HepG2 (cell line): ENCODE data around the gene NAIF1. TPM values are rescaled to one million over a fixed set of nuclear protein-coding genes. Genes with fewer than 3 reads are reported as not detected.

Experiments used
- ARID2 ChIP-seq: sonication (generic); formaldehyde crosslinking; IDR thresholded peaks from 2 replicates; pipeline ENCODE4 v1.8.1; 2022; ENCODE audit warnings: mild to moderate bottlenecking, missing genetic modification reagents, borderline replicate concordance
- BCL6 ChIP-seq: IDR thresholded peaks from 2 replicates; pipeline ENCODE4 v1.6.1; 2016; ENCODE audit warnings: missing genetic modification reagents, missing compliant biosample characterization
- BRD4 ChIP-seq: sonication (generic); formaldehyde crosslinking; IDR thresholded peaks from 2 replicates; pipeline ENCODE4 v1.4.0; 2020; ENCODE audit warnings: missing genetic modification reagents
- E2F2 ChIP-seq: sonication (generic); formaldehyde crosslinking; IDR thresholded peaks from 2 replicates; pipeline ENCODE4 v1.4.0; 2020; ENCODE audit warnings: missing genetic modification reagents, borderline replicate concordance
- FOXO4 ChIP-seq: sonication (generic); formaldehyde crosslinking; conservative IDR thresholded peaks from 2 replicates; pipeline ENCODE4 v1.8.1; 2023; ENCODE audit warnings: missing genetic modification reagents
- HMG20B ChIP-seq: conservative IDR thresholded peaks from 2 replicates; pipeline ENCODE4 v1.6.1; 2016; ENCODE audit warnings: missing genetic modification reagents, missing compliant biosample characterization
- HOXA3 ChIP-seq: sonication (generic); formaldehyde crosslinking; IDR thresholded peaks from 2 replicates; pipeline ENCODE4 v1.5.0; 2020; ENCODE audit warnings: missing genetic modification reagents
- HOXD1 ChIP-seq: sonication (generic); formaldehyde crosslinking; IDR thresholded peaks from 2 replicates; pipeline ENCODE4 v1.5.0; 2020; ENCODE audit warnings: missing genetic modification reagents
- KDM1A ChIP-seq: IDR thresholded peaks from 2 replicates; pipeline ENCODE4 v1.6.1; 2016; ENCODE audit warnings: missing compliant biosample characterization
- KLF13 ChIP-seq: sonication (generic); formaldehyde crosslinking; IDR thresholded peaks from 2 replicates; pipeline ENCODE4 v1.4.0; 2020; ENCODE audit warnings: mild to moderate bottlenecking, missing genetic modification reagents
- NFYB ChIP-seq: sonication (generic); formaldehyde crosslinking; IDR thresholded peaks from 2 replicates; pipeline ENCODE4 v1.4.0; 2020; ENCODE audit warnings: missing genetic modification reagents
- NR2C2 ChIP-seq: sonication (generic); formaldehyde crosslinking; IDR thresholded peaks from 2 replicates; pipeline ENCODE4 v1.4.0; 2020; ENCODE audit warnings: missing genetic modification reagents, mild to moderate bottlenecking, moderate library complexity, borderline replicate concordance
- PTBP1 ChIP-seq: fragments of 200-400 bp; formaldehyde crosslinking; IDR thresholded peaks from 2 replicates; pipeline ENCODE4 v1.6.1; 2018; ENCODE audit warnings: low read length, low read depth; ENCODE audit not compliant: poor library complexity, severe bottlenecking
- RARA ChIP-seq: IDR thresholded peaks from 2 replicates; pipeline ENCODE4 v1.6.1; 2016; ENCODE audit warnings: missing genetic modification reagents, missing compliant biosample characterization
- RBM22 ChIP-seq: fragments of 200-400 bp; formaldehyde crosslinking; optimal IDR thresholded peaks from 2 replicates; pipeline ENCODE3; 2017; ENCODE audit warnings: mild to moderate bottlenecking, low read length, moderate library complexity
- REPIN1 ChIP-seq: sonication (generic); formaldehyde crosslinking; IDR thresholded peaks from 2 replicates; pipeline ENCODE4 v1.8.0; 2022; ENCODE audit warnings: missing genetic modification reagents, low read depth, mild to moderate bottlenecking, borderline replicate concordance
- RFX1 ChIP-seq: fragments of 450-650 bp; IDR thresholded peaks from 2 replicates; pipeline ENCODE4 v1.6.1; 2017
- SOX13 ChIP-seq, 3 experiments: fragments of 450-650 bp in 1 of 3; sonication (generic) in 1 of 3; formaldehyde crosslinking in 1 of 3; IDR thresholded peaks in 2 of 3; conservative IDR thresholded peaks in 1 of 3; 2 replicates each; pipeline versions ENCODE4 v1.5.0 to v1.6.1; 2016 to 2020; ENCODE audit warnings: antibody characterized with exemption in 1 of 3, mild to moderate bottlenecking in 1 of 3, missing compliant biosample characterization in 1 of 3, missing genetic modification reagents in 1 of 3, moderate library complexity in 1 of 3
- SOX6 ChIP-seq, 2 experiments: fragments of 450-650 bp in 1 of 2; sonication (generic) in 1 of 2; formaldehyde crosslinking in 1 of 2; IDR thresholded peaks; 2 replicates each; pipeline versions ENCODE4 v1.4.0 to v1.6.1; 2017 to 2020; ENCODE audit warnings: antibody characterized with exemption in 1 of 2, mild to moderate bottlenecking in 1 of 2, missing genetic modification reagents in 1 of 2
- TBX3 ChIP-seq: fragments of 450-650 bp; IDR thresholded peaks from 2 replicates; pipeline ENCODE4 v1.6.1; 2017; ENCODE audit warnings: antibody characterized with exemption, mild to moderate bottlenecking, inconsistent platforms, borderline replicate concordance
- ZBTB37 ChIP-seq: sonication (generic); formaldehyde crosslinking; IDR thresholded peaks from 2 replicates; pipeline ENCODE4 v1.4.0; 2020; ENCODE audit warnings: mild to moderate bottlenecking, missing genetic modification reagents
- ZFP1 ChIP-seq: IDR thresholded peaks from 2 replicates; pipeline ENCODE4 v1.6.1; 2016
- ZNF263 ChIP-seq: sonication (generic); formaldehyde crosslinking; IDR thresholded peaks from 2 replicates; pipeline ENCODE4 v1.4.0; 2020; ENCODE audit warnings: missing genetic modification reagents
- ZNF296 ChIP-seq: sonication (generic); formaldehyde crosslinking; conservative IDR thresholded peaks from 2 replicates; pipeline ENCODE4 v1.5.0; 2020; ENCODE audit warnings: mild to moderate bottlenecking, missing genetic modification reagents
- ZNF317 ChIP-seq: sonication (generic); formaldehyde crosslinking; IDR thresholded peaks from 2 replicates; pipeline ENCODE4 v1.5.0; 2020; ENCODE audit warnings: mild to moderate bottlenecking, missing genetic modification reagents
- ZNF747 ChIP-seq: sonication (generic); formaldehyde crosslinking; IDR thresholded peaks from 2 replicates; pipeline ENCODE4 v1.8.1; 2023; ENCODE audit warnings: missing genetic modification reagents, mild to moderate bottlenecking, borderline replicate concordance
- ZNF776 ChIP-seq: sonication (generic); formaldehyde crosslinking; IDR thresholded peaks from 2 replicates; pipeline ENCODE4 v1.4.0; 2020; ENCODE audit warnings: mild to moderate bottlenecking, missing genetic modification reagents
- ZNF816 ChIP-seq: sonication (generic); formaldehyde crosslinking; IDR thresholded peaks from 2 replicates; pipeline ENCODE4 v1.8.0; 2022; ENCODE audit warnings: missing genetic modification reagents, mild to moderate bottlenecking, borderline replicate concordance
- ZZZ3 ChIP-seq: sonication (generic); formaldehyde crosslinking; IDR thresholded peaks from 2 replicates; pipeline ENCODE4 v1.4.0; 2020; ENCODE audit warnings: missing genetic modification reagents, mild to moderate bottlenecking, borderline replicate concordance
- polyA plus RNA-seq, 8 experiments: library from polyadenylated mRNA; depleted of rRNA in 3 of 8; stranded (reverse) in 7 of 8; unstranded in 1 of 8; fragments of >200 nt; fragmentation: Illumina TruSeq in 4 of 8; extraction: Trizol in 4 of 8; gene quantifications; 2 replicates each; pipeline versions ENCODE4 v1.2.1 to v1.2.3, GENCODE V29; 2011 to 2016; ENCODE audit warnings: low read depth in 4 of 8, missing spikeins in 1 of 8, mixed read lengths in 1 of 8; ENCODE audit not compliant: insufficient read depth in 1 of 8
- total RNA-seq, 5 experiments: library from RNA; depleted of rRNA; stranded (reverse); fragments of >200 nt; fragmentation: Illumina TruSeq; extraction: Trizol; gene quantifications; 2 replicates each; pipeline ENCODE4 v1.2.3, GENCODE V29; 2016; ENCODE audit warnings: low read depth in 1 of 5

The NAIF1 gene
- total and polyA plus RNA-seq, 2 of the 13 experiments (the other 11 are each of a cell fraction or from before 2014, with no cell fraction given), result 6.0 to 6.9 TPM

GRCh38 chr9:128094950-128095544 is 27.9 kb upstream of the NAIF1 start (continued):
- TF ChIP-seq E2F2 (CRISPR knock-in tag) (no peak), ARID2 (no peak), NFYB (CRISPR knock-in tag) (no peak), FOXO4 (CRISPR knock-in tag) (no peak), ZNF317 (CRISPR knock-in tag) (no peak), ZZZ3 (CRISPR knock-in tag) (no peak), SOX6 (IDR thresholded peaks at IDR 0.05) (no peak), SOX6 (CRISPR knock-in tag; IDR thresholded peaks at IDR 0.05) (peak; percentile 73), HOXD1 (no peak), RARA (CRISPR knock-in tag) (peak; percentile 76), RBM22 (no peak), TBX3 (no peak), ZNF747 (CRISPR knock-in tag) (no peak), BRD4 (CRISPR knock-in tag) (no peak), ZNF296 (CRISPR knock-in tag) (no peak), HMG20B (no peak), SOX13 (IDR thresholded peaks at IDR 0.05) (no peak), SOX13 (CRISPR knock-in tag; conservative IDR thresholded peaks at IDR 0.05 in 1 of 2, IDR thresholded peaks at IDR 0.05 in 1 of 2) (peak in 1 of 2 experiments; percentile 45; a peak in 1 of 4 replicates), KDM1A (no peak), ZFP1 (CRISPR knock-in tag) (no peak), BCL6 (CRISPR knock-in tag) (peak; percentile 82), PTBP1 (no peak), KLF13 (CRISPR knock-in tag) (no peak), ZBTB37 (CRISPR knock-in tag) (no peak), REPIN1 (no peak), HOXA3 (CRISPR knock-in tag) (no peak), ZNF776 (CRISPR knock-in tag) (no peak), ZNF816 (CRISPR knock-in tag) (no peak), RFX1 (no peak), ZNF263 (CRISPR knock-in tag) (no peak), NR2C2 (CRISPR knock-in tag) (peak; percentile 26; the same call in 1 of the 2 replicates)
